ENCODE data around the gene TEPSIN.

The TEPSIN gene

GRCh38 chr17:81267390-81268067 is 28.7 kb upstream of the TEPSIN start:
- DNase-seq (ENCODE audit: low spot score): no peak

- DNase-seq (ENCODE audit: low spot score): no peak
Measured at GRCh38 chr17:81265576-81265975, 26.7 kb upstream of the TEPSIN start.

DNA sequence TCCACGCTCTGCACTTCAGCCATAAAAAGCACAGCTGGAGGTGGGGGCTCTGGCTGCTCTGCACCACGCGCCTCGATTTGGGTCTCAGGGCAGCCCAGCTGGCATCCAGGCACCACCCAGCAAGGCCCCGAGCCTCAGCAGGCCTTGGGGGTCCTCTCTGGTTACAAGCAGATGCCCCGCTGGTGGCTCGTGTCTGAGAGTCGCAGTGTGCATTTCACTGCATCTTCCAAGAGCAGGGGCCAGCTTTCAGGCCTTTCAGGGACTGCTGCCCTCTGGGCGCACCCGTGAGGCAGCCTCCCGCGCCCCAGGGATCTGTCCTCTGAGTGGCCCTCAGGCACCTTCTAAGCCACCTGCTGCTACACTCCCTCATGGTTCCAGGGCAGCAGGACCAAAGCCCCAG is 25.8 kb upstream of the TEPSIN start:
- no peak for DNase-seq (ENCODE audit: low spot score)

DNA sequence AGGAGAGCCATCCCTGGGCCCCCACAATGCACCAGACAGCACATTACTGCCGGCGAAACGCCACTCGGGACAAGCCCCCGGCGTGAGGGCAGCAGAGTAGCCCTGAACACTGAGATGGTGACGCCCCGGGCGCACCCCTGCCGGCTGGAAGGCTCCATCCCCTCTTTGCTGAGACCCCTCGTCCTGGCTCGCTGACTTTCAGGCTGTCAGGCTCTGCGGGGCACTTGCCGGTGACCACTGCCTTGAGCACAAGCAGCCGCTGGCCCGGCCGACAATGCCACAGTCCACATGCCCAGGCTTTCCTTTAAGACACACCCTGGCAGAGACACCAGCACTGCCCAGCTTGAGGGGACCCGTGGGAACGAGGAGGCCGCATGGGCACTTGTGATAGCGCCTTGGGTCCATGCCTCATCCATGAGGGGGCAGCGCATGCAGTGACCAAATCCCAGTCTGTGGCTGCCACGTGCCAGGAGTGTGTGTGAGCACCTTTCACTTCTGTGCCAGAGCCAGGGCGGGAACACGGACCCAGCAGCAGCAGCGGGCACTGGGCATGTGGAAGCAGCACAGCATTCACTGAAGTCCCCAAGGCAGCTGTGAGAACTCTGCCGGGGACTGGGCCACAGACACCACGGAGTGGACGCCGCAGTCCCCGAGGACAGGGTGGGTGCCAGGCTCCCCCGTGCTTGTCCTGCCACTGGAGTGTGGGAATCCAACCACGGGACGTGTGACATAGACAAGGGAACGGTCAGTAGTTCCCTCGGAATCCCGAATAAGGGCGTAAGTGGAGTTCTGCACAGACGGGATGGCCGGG is 24.7 kb upstream of the TEPSIN start:
- no peak for DNase-seq (ENCODE audit: low spot score)

- no peak for DNase-seq (ENCODE audit: low spot score)
Measured at GRCh38 chr17:81261582-81262336, 22.9 kb upstream of the TEPSIN start.

DNA sequence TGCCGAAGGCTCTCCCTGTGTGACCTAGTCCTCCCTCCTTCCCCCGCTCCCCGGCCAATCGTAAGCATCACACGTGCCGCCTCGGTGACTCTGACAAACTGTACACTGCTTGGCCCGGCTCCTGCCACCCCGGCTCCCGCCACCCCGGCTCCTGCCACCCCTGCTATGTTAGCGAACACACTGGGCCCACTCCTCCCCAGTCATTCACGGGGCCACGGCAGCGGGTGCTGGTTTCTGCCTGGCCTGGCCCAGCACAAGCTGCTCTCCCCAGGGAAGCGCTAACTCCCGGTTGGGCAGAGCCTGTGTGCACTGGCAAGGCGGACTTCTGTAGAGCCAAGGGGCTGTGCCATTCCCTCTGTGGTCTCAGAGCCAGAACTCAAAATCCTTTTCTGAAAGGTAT is 22.2 kb upstream of the TEPSIN start:
- no peak for DNase-seq (ENCODE audit: low spot score)

- DNase-seq (ENCODE audit: low spot score): no peak
Measured at GRCh38 chr17:81260641-81261040, 21.8 kb upstream of the TEPSIN start.

GRCh38 chr17:81260171-81260570 is 21.3 kb upstream of the TEPSIN start:
- DNase-seq (ENCODE audit: low spot score): no peak

GRCh38 chr17:81259058-81259605 is 20.3 kb upstream of the TEPSIN start:
- no peak for DNase-seq (ENCODE audit: low spot score)

DNA sequence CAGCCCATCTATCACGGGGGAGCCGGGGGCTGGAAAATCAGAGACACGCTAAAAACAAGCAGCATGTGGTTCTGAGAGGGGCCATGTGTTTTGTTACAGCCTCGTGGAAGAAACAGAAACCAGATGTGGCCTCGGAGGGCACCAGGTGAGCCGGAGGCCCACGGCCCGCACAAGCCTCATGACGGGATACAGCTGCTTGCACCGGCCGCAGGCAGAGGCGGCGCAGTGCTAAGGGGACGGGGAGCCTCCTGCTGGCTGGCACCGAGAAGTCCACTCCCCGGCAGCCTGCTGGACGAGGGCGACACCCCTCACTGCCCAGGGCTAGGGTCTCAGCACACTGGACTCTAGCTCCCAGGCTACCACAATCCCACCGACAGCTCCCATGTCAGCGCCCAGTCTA is 19.4 kb upstream of the TEPSIN start:
- DNase-seq (ENCODE audit: low spot score): no peak

- DNase-seq (ENCODE audit: low spot score): no peak
Measured at GRCh38 chr17:81257533-81257932, 18.7 kb upstream of the TEPSIN start.

- DNase-seq (ENCODE audit: low spot score): no peak
Measured at GRCh38 chr17:81256616-81257015, 17.8 kb upstream of the TEPSIN start.

GRCh38 chr17:81254955-81255717 is 16.3 kb upstream of the TEPSIN start:
- no peak for DNase-seq (ENCODE audit: low spot score)

DNA sequence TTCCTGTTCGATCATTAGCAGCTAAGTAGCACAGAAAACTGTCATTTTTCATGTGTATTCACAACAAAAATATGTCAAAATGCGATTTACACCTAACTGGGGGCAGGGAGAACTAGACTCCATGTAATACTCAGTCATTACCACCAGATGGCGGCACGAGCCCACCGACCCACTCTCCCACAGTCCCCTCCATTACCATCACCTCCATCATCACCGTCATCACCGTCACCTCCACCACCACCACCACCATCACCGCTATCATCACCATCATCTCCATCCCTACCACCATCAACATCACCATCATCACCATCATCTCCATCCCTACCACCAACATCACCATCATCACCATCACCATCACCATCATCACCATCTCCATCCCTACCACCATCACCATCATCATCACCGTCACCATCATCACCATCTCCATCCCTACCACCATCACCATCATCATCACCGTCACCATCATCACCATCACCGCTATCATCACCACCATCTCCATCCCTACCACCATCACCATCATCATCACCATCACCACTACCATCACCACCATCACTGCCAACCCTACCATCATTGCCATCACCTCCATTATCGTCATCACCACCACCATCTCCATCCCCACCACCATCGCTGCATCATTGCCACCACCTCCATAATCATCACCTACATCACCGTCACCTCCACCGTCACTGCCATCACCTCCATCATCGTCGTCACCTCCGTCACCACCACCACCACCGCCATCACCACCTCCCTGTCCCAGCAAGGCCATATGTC is 14.7 kb upstream of the TEPSIN start:
- no peak for DNase-seq (ENCODE audit: low spot score)

- DNase-seq (ENCODE audit: low spot score): no peak
Measured at GRCh38 chr17:81252987-81253329, 14.1 kb upstream of the TEPSIN start.

DNA sequence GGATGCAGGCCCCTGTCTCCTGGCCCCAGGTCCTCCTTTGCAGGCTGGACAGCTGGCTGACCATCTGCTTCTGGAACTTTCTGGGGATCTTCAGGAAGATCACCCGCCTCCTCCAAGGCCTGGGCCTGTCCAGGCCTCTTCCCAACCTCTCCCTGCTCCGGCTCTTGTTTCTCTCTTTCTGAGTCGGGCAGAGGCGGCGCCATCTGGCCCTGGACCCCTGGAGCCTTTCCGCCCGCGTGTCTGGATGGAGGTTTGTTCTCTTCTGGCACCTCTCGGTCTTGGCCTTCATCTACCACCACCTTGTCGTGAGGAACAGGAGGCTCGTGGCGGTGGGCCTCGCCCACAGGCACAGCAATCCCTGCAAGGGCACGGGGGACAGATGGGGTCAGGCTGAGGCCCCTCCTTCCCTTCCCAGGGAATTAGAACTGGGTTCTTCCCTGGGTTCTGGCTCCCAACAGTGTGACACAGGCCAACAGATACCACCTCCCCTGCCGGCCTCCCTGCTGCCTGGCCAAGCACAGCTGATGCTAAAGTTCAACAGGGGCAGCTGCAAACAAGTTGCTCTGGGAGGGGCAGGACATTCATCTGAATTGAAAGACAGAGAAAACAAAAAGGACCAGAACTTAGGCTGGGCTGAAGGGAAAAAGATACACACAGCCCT is 13.6 kb upstream of the TEPSIN start:
- DNase-seq (ENCODE audit: low spot score): no peak

DNA sequence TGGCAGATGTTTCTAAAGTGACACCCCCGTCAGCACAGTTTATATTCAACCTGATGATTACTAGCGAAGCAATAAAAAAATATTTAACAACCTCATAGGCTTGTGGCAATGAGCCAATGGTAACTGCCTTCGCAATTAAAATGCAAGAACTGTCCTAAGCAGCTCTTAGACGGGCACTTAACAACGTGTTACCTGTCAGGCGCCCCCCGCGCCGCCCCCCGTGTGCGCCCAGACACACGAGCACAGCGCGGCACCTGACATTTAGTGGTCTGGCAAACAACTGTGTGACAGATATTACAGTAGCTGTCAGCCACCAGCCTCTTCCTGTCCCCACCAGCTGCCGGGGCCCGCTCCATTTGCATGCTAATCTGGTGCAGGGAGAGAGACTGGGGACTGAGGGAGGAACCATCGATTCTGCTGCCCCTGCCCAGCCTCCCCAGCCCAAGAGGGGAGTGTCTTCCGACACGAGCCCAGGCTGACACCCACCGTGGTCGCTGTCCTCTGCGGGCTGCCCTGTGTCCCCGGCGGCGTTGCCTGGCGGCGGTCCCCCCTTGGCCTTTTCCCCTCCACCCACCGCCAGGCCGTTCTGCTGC is 12.9 kb upstream of the TEPSIN start:
- DNase-seq (ENCODE audit: low spot score): no peak

GRCh38 chr17:81251094-81251708 is 12.3 kb upstream of the TEPSIN start:
- no peak for DNase-seq (ENCODE audit: low spot score)

DNA sequence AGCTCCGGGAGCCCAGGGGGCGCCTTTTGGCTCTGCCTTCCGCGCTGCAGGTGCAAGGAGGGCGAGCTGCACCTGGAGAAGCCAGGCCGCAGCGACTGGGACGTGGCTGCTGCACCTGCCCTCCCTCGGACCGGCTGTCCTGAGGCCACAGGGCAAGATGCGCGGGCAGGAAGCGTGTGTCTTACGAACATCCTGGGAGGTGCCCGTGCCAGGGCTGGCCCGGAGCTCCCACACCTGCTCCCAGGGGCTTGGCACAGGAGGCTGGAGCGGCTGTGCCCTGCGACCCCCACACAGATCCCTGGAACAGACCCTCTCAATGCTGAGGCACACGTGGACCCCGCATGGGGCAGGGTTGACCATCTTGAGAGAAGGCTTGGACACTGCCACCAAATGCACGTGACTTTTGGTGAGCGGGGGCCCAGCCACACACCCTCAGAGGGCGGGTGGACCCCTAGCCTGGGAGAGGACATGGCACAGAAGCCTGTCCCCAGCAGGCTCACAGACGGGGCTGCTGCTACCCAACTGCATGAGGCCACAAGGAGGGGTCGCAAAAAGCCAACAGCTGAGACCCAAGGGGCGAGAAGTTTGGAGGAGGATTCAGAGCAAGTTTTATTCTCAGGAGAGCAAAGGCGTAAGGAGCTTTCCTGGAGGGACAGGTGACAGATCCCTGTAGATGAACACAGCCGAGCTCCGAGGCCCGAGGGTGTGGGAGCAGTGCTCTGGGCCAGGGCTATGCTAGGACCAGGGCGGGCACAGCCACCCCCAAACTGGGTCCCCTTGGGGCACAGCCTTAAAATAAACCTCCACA is 11.6 kb upstream of the TEPSIN start:
- DNase-seq (ENCODE audit: low spot score): no peak

All from left forelimb (tissue), 1 donor.